Ascending aorta (tissue), 2 donors: Measurements from ENCODE around the gene SENP1. TPM values are rescaled to one million over a fixed set of nuclear protein-coding genes. Genes with fewer than 3 reads are reported as not detected.

Source experiments
- DNase-seq, 2 donors: peaks; one replicate each; pipeline ENCODE4 v3.0.0-alpha.2; 2019; ENCODE audit warnings: low spot score in 2 of 2
- H3K27ac ChIP-seq, 2 donors: fragments of 200-600 bp; sonication (generic); one replicate each; pipeline ENCODE4 v1.5.1; 2016 to 2017; ENCODE audit warnings: mild to moderate bottlenecking in 1 of 2
- H3K27me3 ChIP-seq: fragments of 200-600 bp; sonication (generic); one replicate; pipeline ENCODE4 v1.5.1; 2017
- H3K36me3 ChIP-seq, 2 donors: fragments of 200-600 bp; sonication (generic); one replicate each; pipeline ENCODE4 v1.5.1; 2016
- H3K4me1 ChIP-seq, 2 donors: fragments of 200-600 bp; sonication (generic); one replicate each; pipeline ENCODE4 v1.5.1; 2016 to 2017; ENCODE audit warnings: mild to moderate bottlenecking in 1 of 2
- H3K4me3 ChIP-seq, 2 donors: fragments of 200-600 bp; sonication (generic); one replicate each; pipeline ENCODE4 v1.5.1; 2016 to 2017; ENCODE audit warnings: mild to moderate bottlenecking in 1 of 2
- H3K9me3 ChIP-seq, 2 donors: fragments of 200-600 bp; sonication (generic); one replicate each; pipeline ENCODE4 v1.5.1; 2016
- CTCF ChIP-seq, 3 experiments: fragments of 200-600 bp in 2 of 3; fragments of 450-650 bp in 1 of 3; sonication (generic) in 2 of 3; IDR thresholded peaks; one replicate each; pipeline ENCODE4 v1.5.1; 2016 to 2019; ENCODE audit warnings: antibody characterized with exemption in 3 of 3, mild to moderate bottlenecking in 1 of 3, moderate library complexity in 1 of 3
- intact Hi-C: fragments of 100-400 bp; cut with DNase I; formaldehyde crosslinking; loops from one replicate; pipeline ENCODE4 v1.15.1; 2023
- total RNA-seq: library from RNA; depleted of rRNA; stranded (reverse); fragments of >200 nt; gene quantifications from one replicate; pipeline ENCODE4 v1.1.0, GENCODE V29; 2016

Gene SENP1
- total RNA-seq, 1 donor from 2014 or later = 11.3 TPM

DNA sequence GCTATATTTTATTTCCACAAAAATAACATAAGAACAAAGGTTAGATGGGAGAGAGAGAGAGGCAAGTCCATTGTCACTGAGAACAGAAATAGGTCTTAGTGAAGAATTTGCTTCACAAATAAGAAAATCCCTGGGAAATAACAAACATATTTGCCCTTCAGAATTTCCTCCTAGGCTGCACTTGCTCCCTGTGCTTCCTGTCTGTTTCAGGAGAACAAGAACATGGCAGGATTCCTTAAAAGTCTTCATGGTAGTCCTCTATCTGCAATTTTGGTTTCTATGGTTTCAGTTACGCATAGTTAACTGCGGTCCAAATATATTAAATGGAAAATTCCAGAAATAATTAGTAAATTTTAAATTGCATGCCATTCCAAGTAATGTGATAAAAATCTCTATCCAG lies 34.1 kb downstream of the SENP1 start:
- H3K27me3 ChIP-seq = no peaks in the 10 kb centered on the region
- no peak for DNase-seq
- no peak for TF ChIP-seq CTCF (IDR thresholded peaks at IDR 0.05)
- intact Hi-C loops = no loop called here
- no peaks in the 10 kb centered on the region for H3K9me3 ChIP-seq
- H3K4me3 ChIP-seq = no peak overlapping the region
- peaks cover 9 to 77% of the 10 kb centered on the region in 2 donors for H3K36me3 ChIP-seq
- no peak overlapping the region for H3K27ac ChIP-seq
- H3K4me1 ChIP-seq = no peaks in the 10 kb centered on the region

GRCh38 chr12:48070731-48071130 lies 35.1 kb downstream of the SENP1 start:
- intact Hi-C loops = no loop called here
- no peaks in the 10 kb centered on the region for H3K27me3 ChIP-seq
- no peak overlapping the region for H3K27ac ChIP-seq
- no peak for DNase-seq
- H3K9me3 ChIP-seq = no peaks in the 10 kb centered on the region
- H3K4me1 ChIP-seq = no peaks in the 10 kb centered on the region
- peaks cover 12 to 86% of the 10 kb centered on the region in 2 donors for H3K36me3 ChIP-seq
- no peak for TF ChIP-seq CTCF (IDR thresholded peaks at IDR 0.05)
- H3K4me3 ChIP-seq = no peak overlapping the region

DNA sequence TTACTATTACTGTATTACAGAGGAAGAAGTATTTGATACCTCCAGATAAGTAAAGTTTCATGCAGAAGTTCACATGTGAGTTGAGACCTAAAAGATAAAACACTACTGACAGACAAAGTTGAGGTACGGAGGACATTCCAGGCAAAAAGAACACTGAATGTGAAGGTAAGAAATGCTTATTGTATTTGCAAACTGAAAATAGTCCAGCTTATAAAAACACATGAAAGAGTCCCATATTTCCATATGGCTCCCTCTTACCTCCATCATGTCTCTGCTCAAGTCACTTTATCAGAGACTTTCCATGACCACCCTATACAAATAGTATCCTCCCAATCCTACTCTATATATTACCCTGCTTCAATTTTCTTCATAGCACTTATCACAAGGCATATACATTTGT lies 35.8 kb downstream of the SENP1 start:
- no peak overlapping the region for H3K27ac ChIP-seq
- H3K9me3 ChIP-seq = no peaks in the 10 kb centered on the region
- TF ChIP-seq CTCF (IDR thresholded peaks at IDR 0.05) = no peak
- H3K36me3 ChIP-seq = peaks cover 16 to 93% of the 10 kb centered on the region in 2 donors
- no peaks in the 10 kb centered on the region for H3K27me3 ChIP-seq
- no peak for DNase-seq
- no peaks in the 10 kb centered on the region for H3K4me1 ChIP-seq
- no peak overlapping the region for H3K4me3 ChIP-seq
- intact Hi-C loops = no loop called here

GRCh38 chr12:48069241-48069640 lies 36.6 kb downstream of the SENP1 start:
- H3K9me3 ChIP-seq = no peaks in the 10 kb centered on the region
- H3K27ac ChIP-seq = no peak overlapping the region
- no peak for DNase-seq
- TF ChIP-seq CTCF (IDR thresholded peaks at IDR 0.05) = no peak
- no peaks in the 10 kb centered on the region for H3K27me3 ChIP-seq
- intact Hi-C loops = no loop called here
- peaks cover 24 to 93% of the 10 kb centered on the region in 2 donors for H3K36me3 ChIP-seq
- H3K4me1 ChIP-seq = no peaks in the 10 kb centered on the region
- no peak overlapping the region for H3K4me3 ChIP-seq

DNA sequence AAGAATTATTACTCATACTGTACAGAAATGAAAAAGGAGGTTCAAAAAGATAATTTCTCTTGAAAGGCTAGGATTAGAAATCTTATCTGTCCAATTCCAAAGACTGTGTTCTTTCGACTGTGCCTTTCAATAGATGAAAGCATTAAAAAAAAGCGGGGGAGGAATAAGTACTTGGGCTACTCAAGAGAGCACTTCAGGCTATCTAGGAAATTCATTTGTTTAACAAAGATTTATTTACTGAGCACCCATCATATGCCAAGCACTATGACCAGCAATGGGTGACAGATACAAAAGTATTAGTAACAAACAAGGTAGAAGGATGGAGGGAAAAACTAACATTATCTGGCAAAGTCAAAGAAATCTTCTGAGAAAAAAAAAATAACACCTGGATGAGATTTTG lies 37.4 kb downstream of the SENP1 start:
- no peaks in the 10 kb centered on the region for H3K27me3 ChIP-seq
- peaks cover 26 to 93% of the 10 kb centered on the region in 2 donors for H3K36me3 ChIP-seq
- TF ChIP-seq CTCF (IDR thresholded peaks at IDR 0.05) = no peak
- H3K27ac ChIP-seq = no peak overlapping the region
- H3K9me3 ChIP-seq = no peaks in the 10 kb centered on the region
- H3K4me3 ChIP-seq = no peak overlapping the region
- H3K4me1 ChIP-seq = no peaks in the 10 kb centered on the region
- no peak for DNase-seq
- intact Hi-C loops = no loop called here
